Lower lobe of right lung (tissue), 2 donors: ENCODE data around the gene BTD. TPM values are rescaled to one million over a fixed set of nuclear protein-coding genes. Genes with fewer than 3 reads are reported as not detected.

Source experiments
- ATAC-seq, 2 donors: fragments of 200-7000 bp; cut with Tn5 transposase; one replicate each; pipeline ENCODE4 v1.9.1; 2020 to 2022; ENCODE audit warnings: mild to moderate bottlenecking in 2 of 2, moderate library complexity in 2 of 2
- DNase-seq: peaks from one replicate; pipeline ENCODE4 v3.0.0-alpha.2; 2020
- H3K27ac ChIP-seq: fragments of 200-600 bp; one replicate; pipeline ENCODE4 v1.8.0; 2022
- H3K27me3 ChIP-seq: fragments of 200-600 bp; one replicate; pipeline ENCODE4 v1.8.0; 2022; ENCODE audit warnings: low read depth
- H3K36me3 ChIP-seq: fragments of 200-600 bp; one replicate; pipeline ENCODE4 v1.8.0; 2022; ENCODE audit warnings: mild to moderate bottlenecking
- H3K4me1 ChIP-seq: fragments of 200-600 bp; one replicate; pipeline ENCODE4 v1.8.0; 2022
- H3K4me3 ChIP-seq: fragments of 200-600 bp; one replicate; pipeline ENCODE4 v1.8.0; 2022; ENCODE audit warnings: mild to moderate bottlenecking
- H3K9me3 ChIP-seq: fragments of 200-600 bp; one replicate; pipeline ENCODE4 v1.8.0; 2022
- CTCF ChIP-seq: fragments of 200-600 bp; IDR thresholded peaks from one replicate; pipeline ENCODE4 v1.8.0; 2022; ENCODE audit warnings: antibody characterized with exemption, mild to moderate bottlenecking
- intact Hi-C: fragments of 100-400 bp; cut with DNase I; formaldehyde crosslinking; loops from one replicate; pipeline ENCODE4 v1.11.0; 2022
- total RNA-seq: library from RNA; stranded (reverse); fragmentation: NEBNext Ultra II Directional; extraction: Animal tissue kit (Norgen Biotek cat#: 25700); gene quantifications from one replicate; pipeline ENCODE4 v1.2.1, GENCODE V29; 2021
- donor health status: DM: no; HTN: yes; CAD: no; lungs with severe emphysema.

BTD gene
- total RNA-seq, 1 donor from 2014 or later: 24.2 TPM

GRCh38 chr3:15665510-15666150 lies 64.1 kb downstream of the BTD start:
- intact Hi-C loops: no loop called here
- Histone ChIP-seq H3K9me3 (no peaks in the 10 kb centered on the region), H3K27me3 (no peaks in the 10 kb centered on the region), H3K27ac (no peak overlapping the region), H3K4me1 (no peaks in the 10 kb centered on the region), H3K36me3 (peaks cover 15% of the 10 kb centered on the region), H3K4me3 (no peak overlapping the region)
- TF ChIP-seq CTCF: no peak
- DNase-seq (no peak), ATAC-seq (no peak)

- H3K4me1 ChIP-seq: no peaks in the 10 kb centered on the region
- ATAC-seq (no peak), DNase-seq (no peak)
- H3K4me3 ChIP-seq: no peak overlapping the region
- H3K9me3 ChIP-seq: no peaks in the 10 kb centered on the region
- no peaks in the 10 kb centered on the region for H3K27me3 ChIP-seq
- no peak overlapping the region for H3K27ac ChIP-seq
- no peak for TF ChIP-seq CTCF
- intact Hi-C loops: no loop called here
- H3K36me3 ChIP-seq: peaks cover 19% of the 10 kb centered on the region
These were observed 64.7 kb downstream of the BTD start for GRCh38 chr3:15666277-15666676.

GRCh38 chr3:15667484-15667883 lies 65.9 kb downstream of the BTD start:
- no peak for ATAC-seq
- intact Hi-C loops: no loop called here

DNA sequence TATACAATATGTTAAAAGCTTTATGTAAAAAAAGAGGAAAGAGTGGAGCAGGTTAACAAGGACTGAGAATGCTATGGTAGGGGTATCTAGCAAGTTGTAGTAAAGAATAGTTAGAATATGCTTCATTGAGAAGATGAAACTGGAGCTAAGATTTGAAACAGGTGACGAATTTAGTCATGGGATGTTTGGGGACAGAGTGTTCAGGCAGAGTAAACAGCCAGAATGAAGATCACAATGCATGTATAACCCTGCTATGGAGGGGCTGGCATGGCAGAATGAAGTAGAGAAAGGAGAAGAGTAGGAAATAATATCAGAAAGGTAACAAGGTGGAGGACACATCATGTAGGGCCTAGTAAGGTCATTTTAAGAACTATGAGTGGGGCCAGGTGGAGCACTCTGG lies 72.0 kb downstream of the BTD start:
- intact Hi-C loops: no loop called here
- no peaks in the 10 kb centered on the region for H3K4me1 ChIP-seq
- TF ChIP-seq CTCF: no peak
- no peaks in the 10 kb centered on the region for H3K27me3 ChIP-seq
- DNase-seq (no peak), ATAC-seq (no peak)
- H3K27ac ChIP-seq: no peak overlapping the region
- H3K9me3 ChIP-seq: no peaks in the 10 kb centered on the region
- peaks cover 76% of the 10 kb centered on the region for H3K36me3 ChIP-seq
- no peak overlapping the region for H3K4me3 ChIP-seq

More at GRCh38 chr3:15667484-15667883, 65.9 kb downstream of the BTD start:
- H3K9me3 ChIP-seq: no peaks in the 10 kb centered on the region
- no peaks in the 10 kb centered on the region for H3K4me1 ChIP-seq
- H3K27me3 ChIP-seq: no peaks in the 10 kb centered on the region
- no peak overlapping the region for H3K27ac ChIP-seq
- H3K36me3 ChIP-seq: peaks cover 22% of the 10 kb centered on the region
- no peak for TF ChIP-seq CTCF
- H3K4me3 ChIP-seq: no peak overlapping the region
- DNase-seq: no peak

- Histone ChIP-seq H3K27ac (no peak overlapping the region), H3K4me1 (no peaks in the 10 kb centered on the region), H3K36me3 (peaks cover 73% of the 10 kb centered on the region), H3K4me3 (no peak overlapping the region), H3K27me3 (no peaks in the 10 kb centered on the region), H3K9me3 (no peaks in the 10 kb centered on the region)
- intact Hi-C loops: no loop called here
- no peak for TF ChIP-seq CTCF
- ATAC-seq (no peak), DNase-seq (no peak)
These were observed 74.7 kb downstream of the BTD start for GRCh38 chr3:15676259-15676658.

DNA sequence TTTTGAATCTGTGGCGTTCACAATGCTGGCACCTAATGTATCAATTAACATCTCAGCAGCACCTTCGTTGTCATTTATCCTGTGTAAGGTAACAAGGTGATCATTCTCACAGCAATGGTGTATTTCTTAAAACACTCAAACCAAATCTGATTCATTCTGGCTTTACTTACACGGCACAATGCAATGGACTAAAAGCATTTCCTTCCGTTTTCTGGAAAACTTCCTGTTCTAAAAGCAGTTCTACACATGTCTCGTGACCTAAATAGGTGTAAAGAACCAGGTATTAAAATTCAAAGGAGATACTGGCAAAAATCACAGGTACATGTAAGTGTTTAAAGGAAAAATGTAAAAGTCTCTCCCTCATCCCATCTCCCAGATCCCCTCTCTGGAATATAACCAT lies 77.8 kb downstream of the BTD start:
- H3K36me3 ChIP-seq: peaks cover 56% of the 10 kb centered on the region
- no peak overlapping the region for H3K27ac ChIP-seq
- DNase-seq (no peak), ATAC-seq (no peak)
- intact Hi-C loops: no loop called here
- no peak overlapping the region for H3K4me3 ChIP-seq
- H3K27me3 ChIP-seq: no peaks in the 10 kb centered on the region
- peaks cover 12% of the 10 kb centered on the region for H3K4me1 ChIP-seq
- TF ChIP-seq CTCF: no peak
- no peaks in the 10 kb centered on the region for H3K9me3 ChIP-seq
